ENCODE measurements around the gene PVRIG.

DNA sequence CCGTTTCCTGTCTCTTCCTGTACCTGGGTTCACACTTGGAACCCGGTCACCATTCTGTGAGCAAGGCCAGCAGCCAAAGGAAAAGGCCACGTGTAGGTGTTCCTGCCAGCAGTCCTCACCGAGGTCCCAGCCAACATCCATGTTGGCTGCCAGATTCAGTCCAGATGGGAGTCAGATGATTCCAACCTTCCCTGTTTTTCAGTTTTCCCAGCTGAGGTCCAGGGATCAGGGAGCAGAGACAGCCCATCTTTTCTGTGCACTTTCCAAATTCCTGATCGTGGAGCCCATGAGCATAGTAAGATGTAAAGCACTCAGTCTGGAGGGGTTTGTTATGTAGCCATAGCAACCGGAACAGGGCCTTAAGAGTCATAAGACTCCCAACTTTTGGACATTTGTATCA lies 3.9 kb upstream of the PVRIG start:
- TF ChIP-seq CTCF (IDR thresholded peaks at IDR 0.05) (no peak), POLR2A (IDR thresholded peaks at IDR 0.05; ENCODE audit: low read depth) (no peak)

Data from esophagus muscularis mucosa (tissue), 3 donors.